Hematopoietic multipotent progenitor cell treated with erythropoietin and hydrocortisone succinate and interleukin-3 and kit ligand, for 17 days (in vitro differentiated cells): ENCODE measurements around the gene KCNIP3.

Experiments
- DNase-seq: peaks from one replicate; pipeline ENCODE4 v3.0.0-alpha.2; 2015; ENCODE audit warnings: low spot score

Gene KCNIP3

DNA sequence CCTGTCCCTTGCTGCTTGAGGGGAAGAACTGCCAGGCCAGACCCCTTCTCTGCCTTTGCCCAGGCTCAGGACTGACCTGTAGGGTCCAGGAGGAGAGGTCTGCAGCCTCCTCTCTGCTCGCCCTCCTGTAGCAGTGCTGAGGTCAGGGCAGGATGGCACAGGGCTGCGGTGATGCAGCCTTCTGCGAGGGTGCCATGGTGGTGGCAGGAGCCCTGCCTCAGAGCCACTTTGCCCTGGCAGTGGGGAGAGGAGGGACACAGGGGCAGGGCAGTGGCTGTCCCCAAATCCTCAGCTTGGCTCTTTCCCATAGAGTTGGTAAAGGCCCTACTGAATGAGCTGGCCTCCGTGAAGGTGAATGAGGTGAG is 22.0 kb upstream of the KCNIP3 start:
- DNase-seq, result no peak

DNA sequence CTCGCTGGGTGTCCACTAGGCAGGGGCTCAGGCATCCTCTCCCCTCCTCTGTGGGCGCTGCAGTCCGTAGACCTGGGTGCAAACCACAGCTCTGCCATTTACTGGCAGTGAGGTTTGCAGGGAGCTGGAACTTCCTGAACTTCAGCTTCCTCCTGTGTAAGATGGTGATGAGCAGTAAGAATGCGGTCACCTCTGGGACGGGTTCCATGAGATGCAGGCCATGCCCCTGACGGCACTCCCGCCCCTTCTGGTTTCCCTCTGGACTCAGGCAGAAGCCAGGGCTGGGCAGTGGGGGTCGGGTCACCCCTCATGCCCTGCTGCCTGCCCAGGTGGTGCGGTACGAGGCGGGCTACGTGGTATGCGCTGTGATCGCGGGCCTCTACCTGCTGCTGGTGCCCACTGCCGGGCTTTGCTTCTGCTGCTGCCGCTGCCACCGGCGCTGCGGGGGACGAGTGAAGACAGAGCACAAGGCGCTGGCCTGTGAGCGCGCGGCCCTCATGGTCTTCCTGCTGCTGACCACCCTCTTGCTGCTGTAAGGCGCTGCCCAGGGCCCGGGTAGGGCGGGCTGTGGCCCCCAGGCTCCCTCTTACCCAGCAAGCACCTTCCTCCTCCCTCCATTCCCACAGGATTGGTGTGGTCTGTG is 21.4 kb upstream of the KCNIP3 start:
- no peak for DNase-seq

DNA sequence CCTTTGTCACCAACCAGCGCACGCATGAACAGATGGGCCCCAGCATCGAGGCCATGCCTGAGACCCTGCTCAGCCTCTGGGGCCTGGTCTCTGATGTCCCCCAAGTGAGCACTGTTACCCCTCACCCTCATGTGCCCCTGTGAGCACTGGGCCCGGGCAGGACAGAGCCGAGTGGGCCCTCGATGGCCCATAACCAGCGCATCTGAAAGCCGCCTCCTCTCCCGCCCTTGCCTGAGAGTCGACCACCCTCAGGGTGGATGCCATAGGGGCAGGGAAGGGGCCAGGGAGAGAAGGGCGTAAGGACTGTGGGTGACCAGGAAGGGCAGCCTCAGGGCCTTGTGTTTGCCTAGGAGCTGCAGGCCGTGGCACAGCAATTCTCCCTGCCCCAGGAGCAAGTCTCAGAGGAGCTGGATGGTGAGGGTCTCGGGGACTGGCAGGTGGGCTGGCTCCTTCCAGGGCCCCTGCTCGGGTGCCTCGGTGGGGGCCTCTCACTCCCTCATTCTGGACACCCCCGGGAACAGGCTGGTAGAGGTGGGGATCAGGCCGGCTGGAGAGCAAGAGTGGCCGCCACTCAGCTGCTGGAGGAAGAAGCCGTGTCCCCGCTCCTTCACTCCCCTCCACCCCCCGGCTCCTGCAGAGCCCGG is 20.8 kb upstream of the KCNIP3 start:
- DNase-seq, result no peak

DNA sequence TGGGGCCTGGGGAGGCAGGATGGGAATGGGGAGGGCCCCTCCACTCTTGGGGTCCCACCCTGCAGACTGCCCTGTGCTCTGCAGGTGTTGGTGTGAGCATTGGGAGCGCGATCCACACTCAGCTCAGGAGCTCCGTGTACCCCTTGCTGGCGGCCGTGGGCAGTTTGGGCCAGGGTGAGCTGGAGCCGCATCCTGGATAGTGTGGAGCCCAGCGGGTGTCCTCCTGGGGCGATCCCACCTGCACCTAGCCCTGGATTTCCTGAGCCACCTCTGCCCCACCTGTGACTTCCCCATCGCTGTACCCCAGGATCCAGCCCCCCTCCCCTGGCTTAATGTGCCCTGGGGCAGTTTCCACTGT is 20.3 kb upstream of the KCNIP3 start:
- no peak for DNase-seq

DNA sequence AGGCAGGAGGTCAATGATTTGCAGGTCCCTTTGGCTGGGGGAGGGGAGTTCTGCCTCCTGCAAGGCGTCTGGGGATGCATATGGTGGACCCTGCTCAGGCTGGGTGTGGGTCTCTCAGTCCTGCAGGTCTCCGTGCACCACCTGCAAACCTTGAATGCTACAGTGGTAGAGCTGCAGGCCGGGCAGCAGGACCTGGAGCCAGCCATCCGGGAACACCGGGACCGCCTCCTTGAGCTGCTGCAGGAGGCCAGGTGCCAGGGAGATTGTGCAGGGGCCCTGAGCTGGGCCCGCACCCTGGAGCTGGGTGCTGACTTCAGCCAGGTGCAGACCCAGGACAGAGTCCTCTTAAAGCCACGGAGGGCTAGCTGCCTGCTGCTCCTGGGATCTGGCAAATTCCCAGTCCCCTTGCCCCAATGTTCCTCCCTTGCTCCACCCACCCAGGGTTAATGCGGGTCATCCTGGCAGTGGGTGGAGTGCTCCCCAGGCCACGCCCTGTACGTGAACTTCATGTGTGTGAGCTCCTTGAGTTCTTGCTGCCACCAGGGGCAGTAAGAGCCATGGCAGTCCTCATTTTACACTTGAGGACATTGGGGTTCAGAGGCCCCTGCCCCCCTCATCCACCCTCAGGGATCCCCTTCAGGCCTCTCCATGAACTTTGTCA is 19.8 kb upstream of the KCNIP3 start:
- DNase-seq, result no peak

DNA sequence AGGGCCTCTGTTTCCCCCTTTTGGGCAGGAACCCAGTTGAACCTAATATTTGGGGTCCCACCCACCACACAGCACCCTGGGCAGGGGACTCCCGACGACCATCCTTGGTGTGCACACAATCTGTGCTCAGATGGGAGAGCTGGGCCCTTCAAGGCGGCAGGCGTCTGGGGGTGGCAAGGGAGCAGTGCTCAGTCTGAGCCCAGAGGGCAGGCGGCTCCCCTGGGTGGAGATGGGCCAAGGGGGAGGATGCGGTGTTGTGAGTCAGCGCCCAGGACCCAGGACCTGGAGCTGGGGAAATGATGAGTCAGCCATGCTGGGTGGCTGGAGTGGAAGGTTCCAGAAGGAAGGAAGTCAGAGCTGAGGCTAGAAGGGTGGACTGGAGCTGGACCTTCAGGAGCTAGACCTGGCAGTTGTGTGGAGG is 19.1 kb upstream of the KCNIP3 start:
- no peak for DNase-seq

DNA sequence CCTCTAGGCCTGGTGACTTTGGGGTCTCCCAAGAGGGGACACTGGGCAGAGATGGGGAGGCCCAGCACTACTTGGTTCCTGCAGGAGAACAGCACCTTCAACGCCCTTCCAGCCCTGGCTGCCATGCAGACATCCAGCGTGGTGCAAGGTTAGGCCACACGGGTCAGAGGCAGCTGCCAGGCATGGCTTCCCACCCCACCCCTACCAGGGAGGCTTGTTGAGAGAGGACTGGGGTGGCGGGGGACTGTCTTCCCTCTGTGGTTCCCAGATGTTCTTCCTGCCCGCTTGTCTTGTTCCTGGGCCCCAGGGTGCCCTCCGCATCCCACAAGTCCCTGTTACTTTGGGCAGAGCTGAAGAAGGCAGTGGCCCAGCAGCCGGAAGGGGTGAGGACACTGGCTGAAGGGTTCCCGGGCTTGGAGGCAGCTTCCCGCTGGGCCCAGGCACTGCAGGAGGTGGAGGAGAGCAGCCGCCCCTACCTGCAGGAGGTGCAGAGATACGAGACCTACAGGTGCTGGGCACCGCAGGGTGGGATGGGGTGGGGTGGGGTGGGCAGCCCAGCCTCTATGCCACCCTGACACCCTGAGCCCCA is 18.4 kb upstream of the KCNIP3 start:
- no peak for DNase-seq

DNA sequence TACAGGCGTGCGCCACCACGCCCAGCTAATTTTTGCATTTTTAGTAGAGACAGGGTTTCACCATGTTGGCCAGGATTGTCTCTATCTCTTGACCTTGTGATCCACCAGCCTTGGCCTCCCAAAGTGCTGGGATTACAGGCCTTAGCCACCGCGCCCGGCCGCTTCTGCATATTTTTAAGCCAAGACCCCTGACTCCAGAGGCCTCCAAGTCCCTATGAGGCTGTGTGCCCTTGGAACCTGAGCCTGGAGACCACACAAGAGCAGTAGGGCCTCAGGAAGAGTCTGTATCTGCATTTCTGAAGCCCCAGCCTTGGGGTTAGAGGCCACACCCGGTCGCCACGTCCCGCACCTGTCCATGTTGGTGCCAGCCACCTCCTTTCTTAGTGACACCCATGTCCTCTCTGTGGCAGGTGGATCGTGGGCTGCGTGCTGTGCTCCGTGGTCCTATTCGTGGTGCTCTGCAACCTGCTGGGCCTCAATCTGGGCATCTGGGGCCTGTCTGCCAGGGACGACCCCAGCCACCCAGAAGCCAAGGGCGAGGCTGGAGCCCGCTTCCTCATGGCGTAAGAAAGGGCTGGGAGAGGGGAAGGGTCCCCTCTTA is 17.6 kb upstream of the KCNIP3 start:
- DNase-seq, result no peak

DNA sequence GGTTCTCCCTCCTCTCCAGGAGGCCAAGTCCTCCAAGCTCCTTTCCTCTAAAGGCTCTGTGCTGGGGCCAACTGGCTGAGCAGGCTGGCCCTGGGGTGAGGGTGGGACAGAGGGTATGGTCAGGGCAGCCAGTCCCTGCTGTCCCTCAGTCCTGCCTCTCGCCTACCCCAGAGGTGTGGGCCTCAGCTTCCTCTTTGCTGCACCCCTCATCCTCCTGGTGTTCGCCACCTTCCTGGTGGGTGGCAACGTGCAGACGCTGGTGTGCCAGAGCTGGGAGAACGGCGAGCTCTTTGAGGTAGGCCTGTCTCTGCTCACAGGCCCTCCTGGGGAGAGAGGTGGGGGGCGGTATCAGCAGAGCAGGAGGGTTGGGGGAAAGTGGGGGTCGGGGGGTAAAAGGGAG is 16.1 kb upstream of the KCNIP3 start:
- no peak for DNase-seq

DNA sequence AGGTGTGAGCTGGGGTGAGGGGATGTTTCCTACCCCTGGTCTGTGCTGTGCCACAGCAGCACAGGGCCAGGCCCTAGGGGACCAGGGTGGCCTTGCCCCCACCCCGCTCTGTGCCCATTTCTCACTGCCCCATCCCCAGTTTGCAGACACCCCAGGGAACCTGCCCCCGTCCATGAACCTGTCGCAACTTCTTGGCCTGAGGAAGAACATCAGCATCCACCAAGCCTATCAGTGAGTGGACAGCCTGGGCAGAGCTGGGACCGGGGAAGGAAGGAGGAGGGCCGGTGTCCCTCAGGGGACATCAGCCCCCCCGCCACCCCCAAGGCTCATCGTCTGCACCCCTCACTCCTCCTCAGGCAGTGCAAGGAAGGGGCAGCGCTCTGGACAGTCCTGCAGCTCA is 15.4 kb upstream of the KCNIP3 start:
- no peak for DNase-seq

DNA sequence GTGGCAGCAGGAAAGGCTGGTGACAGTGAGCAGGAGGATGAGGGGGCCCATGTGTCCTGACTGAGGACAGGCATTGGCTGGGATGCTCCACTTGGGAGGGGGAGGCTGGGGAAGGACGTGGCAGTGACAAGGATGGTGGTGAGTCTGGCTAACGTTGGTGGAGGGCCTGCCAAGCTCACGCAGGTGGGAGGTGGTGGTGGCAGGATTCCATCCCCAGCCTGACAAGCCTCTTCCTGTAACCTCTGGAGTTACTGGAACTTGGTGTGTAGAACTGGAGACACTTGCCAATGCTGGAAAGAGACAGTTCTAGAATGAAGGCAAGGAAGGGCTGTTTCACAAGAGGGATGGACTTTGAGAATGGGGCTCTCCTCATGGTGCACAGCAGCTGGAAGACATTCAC is 14.7 kb upstream of the KCNIP3 start:
- DNase-seq, result no peak

DNA sequence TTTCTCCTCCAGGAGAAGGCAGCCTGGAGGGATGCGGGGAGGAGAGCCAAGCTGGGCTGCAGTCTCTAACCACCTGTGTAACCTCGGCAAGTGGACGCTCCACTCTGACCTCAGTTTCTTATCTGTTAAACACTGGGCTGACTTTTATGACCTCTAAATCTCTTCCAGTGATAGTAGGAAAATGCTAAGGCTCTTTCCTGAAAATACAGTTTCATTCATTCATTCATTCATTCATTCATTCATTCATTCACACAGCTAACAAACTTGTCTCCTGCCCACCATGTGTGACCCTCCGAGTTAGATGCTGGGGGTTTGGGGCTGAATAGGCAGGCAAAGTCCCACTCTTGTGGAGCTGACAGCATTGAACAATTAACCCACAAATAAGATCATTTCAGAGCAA is 13.6 kb upstream of the KCNIP3 start:
- DNase-seq, result no peak

DNA sequence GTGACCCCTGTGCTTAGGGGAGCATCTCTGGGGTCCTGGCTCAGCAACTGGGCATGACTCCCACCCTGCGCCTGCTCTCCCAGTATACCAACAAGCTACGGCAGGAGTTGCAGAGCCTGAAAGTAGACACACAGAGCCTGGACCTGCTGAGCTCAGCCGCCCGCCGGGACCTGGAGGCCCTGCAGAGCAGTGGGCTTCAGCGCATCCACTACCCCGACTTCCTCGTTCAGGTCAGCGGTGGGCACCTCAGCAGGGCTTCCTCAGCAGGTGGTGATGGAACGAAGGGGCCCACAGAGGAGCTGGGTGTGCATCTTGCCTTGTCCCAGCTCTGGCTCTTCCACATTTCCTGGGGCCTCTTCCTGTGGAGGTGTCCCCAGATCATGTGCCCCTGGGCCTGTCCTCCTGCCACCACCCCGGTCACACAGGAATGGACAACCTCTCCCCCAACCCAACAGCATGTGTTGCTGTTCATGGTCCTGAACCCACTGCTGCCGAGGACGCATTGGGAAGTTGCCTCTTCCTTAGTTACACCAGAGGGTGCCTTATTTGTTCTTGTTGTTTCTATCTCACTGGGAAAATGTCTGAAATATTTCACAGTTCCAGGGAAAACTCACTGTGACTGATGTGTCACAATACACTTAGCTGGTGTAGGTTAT is 12.1 kb upstream of the KCNIP3 start:
- no peak for DNase-seq

DNA sequence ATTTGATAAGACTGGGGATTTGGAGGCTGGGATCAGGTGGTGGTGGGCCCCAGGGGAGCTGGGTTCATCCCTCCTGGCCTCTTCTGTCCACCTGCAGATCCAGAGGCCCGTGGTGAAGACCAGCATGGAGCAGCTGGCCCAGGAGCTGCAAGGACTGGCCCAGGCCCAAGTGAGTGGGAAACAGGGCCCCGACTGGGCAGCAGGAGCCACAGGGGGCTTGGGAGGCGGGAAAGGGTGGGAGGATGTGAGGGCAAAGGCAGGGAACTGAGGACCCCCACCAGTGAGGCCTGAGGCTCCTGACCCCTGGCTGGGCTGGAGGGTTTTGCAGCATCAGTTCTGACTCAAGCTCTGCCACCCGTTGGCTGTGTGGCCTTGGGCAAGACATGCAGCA is 11.6 kb upstream of the KCNIP3 start:
- DNase-seq, result no peak

DNA sequence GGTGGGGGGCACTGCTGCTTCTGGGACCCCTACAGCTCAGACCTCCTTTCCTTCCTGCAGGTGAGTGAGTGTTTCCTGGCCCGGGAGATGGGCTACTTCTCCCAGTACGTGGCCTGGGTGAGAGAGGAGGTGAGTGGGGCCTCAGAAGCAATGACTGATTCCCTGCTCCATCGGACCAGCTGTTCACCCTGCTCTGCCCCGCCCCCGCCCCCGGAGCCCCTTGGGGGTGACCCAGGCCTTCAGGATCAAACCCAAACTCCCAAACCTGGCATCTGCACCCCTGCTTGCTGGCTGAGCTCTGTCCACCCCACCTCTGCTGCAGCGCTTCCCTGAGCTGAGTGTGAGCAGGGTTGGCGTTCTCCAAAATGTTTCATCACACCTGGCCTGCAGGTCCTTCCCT is 9.8 kb upstream of the KCNIP3 start:
- no peak for DNase-seq

DNA sequence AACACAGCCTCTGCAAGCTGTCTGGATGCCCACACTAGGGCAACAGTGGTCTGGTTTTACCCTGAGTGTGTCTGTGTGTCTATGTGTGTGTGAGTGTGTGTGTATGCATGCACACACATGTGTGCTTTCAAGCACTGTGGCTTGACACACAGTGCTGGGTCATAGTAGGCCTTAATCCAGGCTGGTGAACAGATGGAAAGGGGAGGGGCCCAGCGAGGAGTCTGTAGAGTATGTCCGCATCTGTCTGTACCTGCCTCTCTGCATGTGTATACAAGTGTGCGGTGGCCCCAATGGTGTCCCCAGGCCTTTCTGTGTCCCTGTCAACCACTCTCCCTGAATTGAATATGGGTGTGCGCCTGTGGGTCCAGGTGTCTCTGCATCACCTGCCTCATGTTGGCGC is 9.3 kb upstream of the KCNIP3 start:
- DNase-seq, result no peak

DNA sequence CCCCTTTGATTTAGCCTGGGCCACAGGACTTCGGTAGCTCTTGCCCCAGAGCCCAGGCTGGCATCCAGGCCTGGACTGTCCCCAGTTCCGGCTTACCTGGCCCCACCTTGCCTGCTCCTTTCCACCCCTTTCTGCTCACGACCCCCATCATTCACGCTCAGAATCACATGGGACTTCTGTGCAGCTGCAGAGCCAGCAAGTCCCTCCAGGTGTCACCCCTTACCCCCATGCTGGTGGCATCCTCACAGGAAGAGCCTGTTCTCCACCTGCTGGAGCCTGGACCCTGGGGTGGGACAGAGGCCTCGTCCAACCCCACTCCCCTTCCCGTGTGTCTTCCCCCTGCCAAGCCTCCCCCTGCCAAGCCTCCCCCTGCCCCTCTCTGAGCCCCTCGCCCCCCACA is 7.9 kb upstream of the KCNIP3 start:
- no peak for DNase-seq

DNA sequence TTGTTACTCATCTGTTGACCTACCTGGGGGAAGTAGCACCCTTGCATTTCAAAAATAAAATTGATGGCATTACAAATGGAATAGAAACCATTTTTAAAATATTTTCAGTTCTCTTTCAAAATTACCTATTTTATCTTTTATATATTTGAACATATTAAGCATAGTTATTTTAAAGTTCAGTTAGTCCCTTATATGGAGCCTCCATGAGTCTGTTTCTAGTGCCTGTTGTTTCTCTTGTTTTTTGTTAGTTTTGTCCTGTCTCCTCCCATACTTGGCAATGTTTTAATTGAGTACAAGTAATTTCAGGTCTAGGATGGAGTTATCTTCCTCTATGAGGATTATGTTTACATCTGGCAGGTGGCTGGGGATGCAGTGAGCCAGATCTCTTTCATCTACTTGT is 5.9 kb upstream of the KCNIP3 start:
- DNase-seq, result no peak

DNA sequence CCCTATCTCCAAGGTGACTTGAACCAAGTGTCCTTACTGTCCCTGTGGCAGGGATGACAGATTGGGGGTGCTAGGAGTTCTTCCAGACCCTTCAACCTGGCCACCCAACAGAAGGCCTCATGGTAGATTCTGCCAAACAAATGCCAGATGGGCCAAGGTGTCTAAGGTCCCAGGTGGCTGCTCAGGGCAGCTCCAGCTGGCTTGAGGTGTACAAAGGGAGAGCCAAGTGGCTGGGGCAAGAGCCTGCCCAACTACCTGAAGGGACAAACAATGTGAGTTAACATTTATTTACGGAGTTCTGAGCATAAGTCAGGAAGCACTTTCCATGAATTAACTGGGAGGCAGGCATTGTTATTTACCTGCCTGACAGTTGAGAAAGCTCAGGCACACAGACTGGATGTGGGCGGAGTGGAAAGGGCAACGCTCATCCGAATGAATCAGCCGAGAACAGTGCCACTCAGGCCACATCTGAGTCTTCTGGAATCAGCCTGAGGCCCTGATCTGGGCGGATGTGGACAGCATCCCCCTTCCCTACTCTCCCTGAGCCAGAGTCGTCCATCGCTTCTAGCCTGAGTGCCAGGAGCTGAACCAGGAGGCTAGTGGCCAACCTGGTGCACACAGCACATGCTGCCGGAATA is 4.4 kb upstream of the KCNIP3 start:
- no peak for DNase-seq

DNA sequence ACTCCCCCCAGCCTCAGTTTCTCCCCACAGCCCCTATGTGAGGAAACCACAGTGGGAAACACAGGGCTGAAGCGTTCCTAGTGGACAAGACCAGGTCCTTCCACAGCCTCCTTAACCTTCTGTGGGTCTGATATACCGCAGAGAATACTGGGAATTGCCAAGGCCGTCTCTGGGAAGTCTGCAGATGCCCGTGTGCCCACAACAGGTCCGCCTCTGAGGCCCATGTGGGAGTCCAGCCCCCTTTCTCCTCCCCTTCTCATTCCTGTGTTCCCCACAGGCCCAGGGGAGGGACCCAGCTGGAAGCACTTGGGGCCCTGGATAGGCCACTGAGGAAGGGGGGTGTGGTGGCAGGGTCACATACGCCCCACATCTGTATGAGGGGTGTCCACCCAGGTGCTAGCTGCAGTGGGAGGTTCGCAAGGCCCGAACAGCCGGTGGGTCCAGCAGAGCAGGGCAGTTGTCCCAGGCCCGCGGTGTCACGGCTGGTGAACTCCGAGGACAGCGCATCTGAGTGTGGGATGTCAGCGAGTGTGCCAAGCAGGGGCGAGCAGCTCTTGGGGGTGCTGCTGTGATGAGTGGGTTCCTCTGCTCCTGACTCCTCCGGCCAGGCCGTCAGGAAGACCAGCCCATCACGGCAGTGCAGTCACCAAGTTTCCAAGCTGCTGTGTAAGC is 2.4 kb upstream of the KCNIP3 start:
- no peak for DNase-seq

DNA sequence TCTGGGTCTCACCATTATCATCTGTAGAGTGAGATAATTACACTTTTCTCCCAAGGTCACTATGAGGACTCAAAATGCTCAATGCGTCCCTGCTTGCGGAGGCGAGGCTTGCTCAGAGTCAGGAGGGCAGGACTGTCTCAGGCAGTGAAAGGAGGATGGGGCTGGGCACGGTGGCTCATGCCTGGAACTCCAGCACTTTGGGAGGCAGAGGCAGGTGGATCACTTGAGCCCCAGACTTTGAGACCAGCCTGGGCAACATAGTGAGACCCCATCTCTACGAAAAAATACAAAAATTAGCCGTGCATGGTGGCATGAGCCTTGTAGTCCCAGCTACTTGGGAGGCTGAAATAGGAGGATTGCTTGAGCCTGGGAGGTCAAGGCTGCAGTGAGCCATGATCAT is 1.8 kb upstream of the KCNIP3 start:
- DNase-seq, result no peak

DNA sequence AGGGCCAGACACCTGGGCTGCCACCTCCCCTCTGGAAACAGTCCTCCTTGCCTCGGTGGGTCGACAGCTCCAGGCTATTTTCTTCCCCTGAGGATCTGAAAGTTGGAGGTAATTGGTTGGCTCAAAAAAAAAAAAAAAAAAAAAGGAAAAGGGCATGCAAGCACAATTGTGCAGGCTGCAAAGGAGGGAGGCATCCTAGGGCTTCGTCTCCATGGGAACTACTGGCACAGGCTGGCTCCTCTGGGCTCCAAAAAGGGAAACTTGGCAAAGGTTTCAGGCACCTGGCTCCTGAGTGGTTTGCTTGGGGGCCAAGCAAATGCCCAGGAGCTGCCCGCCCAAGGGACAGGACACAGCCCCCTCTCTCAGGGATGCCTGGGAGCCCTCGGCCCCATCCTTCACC is 1.1 kb upstream of the KCNIP3 start:
- no peak for DNase-seq
